IPS-NIHi7 (cell line): ENCODE measurements around the gene SMIM45.

Experiments
- DNase-seq: peaks from one replicate; pipeline ENCODE4 v3.0.0; 2012; ENCODE audit warnings: mixed read lengths; ENCODE audit errors: extremely low spot score

Gene SMIM45

GRCh38 chr22:41951898-41952474, at the start of gene SMIM45:
SMIM45 (plus strand) TSS chr22:41952150.
- DNase-seq, result no peak

GRCh38 chr22:41902932-41903421, 49.0 kb upstream of the SMIM45 start:
- DNase-seq, result no peak

GRCh38 chr22:41904450-41905410, 47.2 kb upstream of the SMIM45 start:
- DNase-seq, result no peak

DNA sequence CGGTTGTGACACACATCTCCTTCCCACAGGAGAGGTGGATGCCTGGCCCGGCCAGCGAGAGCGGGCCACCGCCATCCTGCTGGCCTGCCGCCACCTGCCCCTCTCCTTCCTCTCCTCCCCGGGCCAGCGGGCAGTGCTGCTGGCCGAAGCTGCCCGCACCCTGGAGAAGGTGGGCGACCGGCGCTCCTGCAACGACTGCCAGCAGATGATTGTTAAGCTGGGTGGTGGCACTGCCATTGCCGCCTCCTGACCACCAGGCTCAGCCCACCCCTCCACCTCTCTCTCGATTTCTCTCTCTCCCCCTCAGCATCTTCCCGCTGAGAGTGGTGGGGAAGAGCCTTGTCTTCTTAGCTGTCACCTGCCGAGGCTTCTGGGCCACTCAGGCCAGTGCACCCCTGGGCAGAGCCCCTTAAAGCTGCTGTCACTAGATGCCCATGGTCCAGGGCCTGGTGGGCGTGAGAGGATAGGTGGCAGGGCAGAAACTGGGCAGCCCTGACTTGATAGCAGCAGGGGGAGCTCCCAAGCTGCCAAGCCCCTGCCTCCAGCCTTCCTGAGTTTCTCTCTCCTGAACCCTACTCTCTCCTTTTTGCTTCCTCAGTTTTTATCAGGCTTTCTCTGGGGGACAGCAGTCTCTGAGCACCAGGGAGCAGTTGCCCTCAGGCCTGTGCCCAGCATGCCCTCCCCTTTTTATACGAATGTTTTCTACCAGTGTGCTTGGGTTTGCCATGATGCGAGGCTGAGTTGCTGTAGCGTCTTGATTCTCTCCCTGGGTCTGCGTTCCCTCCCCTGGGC, 46.3 kb upstream of the SMIM45 start:
- no peak for DNase-seq

- DNase-seq, result no peak
Measured at GRCh38 chr22:41906822-41907221, 45.1 kb upstream of the SMIM45 start.

DNA sequence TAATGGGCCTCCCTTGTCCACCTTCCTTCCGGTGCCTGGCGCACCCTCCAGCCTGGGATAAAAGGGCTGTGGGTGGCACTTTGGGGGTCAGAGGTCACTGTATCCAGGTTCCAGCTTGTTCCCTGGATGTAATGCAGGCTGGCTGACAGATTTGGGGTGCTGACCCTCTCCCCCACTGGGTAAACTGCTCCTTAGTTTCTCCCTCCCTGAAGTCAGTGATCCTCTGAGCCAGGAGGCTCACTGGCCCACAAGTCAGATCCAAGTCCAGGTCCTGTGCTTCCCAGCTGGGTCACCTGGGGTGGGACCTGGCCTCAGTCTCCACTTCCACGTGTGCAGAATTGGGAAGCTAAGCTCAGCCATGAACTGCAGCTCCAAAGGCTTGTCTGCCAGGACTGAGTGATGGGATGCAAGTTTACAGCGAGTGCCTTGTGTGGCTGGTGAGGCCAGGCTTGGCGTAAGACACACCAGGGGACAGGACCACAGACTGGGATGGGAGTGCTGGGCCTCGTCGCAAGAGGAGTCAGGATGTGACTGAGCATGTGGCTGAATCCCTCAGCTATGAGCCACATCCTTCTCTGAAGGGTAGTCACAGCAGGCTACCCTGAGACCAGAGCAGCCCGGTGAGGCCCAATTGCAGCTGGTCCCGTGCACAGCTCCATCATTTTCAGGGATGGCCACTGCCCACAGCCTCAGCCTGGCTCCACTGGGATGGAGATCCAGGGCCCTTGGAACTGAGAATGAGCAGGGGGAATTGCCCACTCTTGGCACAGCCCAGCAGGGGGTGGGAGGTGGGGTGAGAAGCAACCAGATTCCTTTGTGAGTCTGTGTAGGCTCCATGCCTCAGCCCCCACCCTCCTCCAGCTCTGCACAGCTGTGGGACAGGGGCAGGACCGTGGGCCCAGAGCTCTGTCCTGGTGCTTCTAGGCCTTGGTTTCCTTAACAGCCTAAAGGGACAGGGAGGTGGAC, 44.2 kb upstream of the SMIM45 start:
- DNase-seq, result no peak

GRCh38 chr22:41908411-41909309, 43.3 kb upstream of the SMIM45 start:
- peak; percentile 51 for DNase-seq

DNA sequence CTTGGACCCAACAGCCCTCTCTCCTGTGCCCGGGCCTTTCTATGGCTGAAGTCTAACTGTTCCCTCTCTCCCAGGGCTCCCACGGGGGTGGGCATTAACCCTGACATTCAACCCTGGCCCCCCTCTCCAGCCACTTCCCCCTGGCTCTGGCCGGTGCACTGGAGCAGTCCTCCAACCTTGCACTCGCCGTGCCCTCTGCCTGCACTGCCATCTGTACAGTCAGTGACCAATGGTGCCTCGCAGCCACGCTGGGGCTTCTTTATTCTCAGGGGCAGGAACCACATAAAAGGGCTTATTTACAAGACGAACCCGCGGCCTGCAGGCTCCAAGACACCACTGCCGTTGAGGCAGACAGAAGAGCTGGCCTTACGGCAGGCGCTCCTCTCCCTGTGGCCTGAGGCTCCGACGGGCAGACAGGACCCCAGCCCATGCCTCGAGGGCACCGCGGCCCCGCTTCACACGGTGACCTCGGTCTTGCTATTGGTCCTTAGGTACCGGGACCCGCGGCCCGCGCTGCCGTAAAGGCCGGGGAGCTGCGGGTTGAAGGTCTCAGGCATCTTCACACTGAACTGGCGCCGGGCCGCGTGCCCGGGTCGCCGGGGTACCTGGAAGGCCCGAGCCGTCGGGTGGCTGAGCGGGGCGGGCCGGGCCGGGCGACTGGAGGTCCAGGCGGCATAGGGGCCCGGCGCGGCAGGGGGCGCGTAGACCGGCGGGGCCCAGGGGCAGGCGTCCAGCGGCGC, 42.5 kb upstream of the SMIM45 start:
- DNase-seq, result peak; percentile 43

DNA sequence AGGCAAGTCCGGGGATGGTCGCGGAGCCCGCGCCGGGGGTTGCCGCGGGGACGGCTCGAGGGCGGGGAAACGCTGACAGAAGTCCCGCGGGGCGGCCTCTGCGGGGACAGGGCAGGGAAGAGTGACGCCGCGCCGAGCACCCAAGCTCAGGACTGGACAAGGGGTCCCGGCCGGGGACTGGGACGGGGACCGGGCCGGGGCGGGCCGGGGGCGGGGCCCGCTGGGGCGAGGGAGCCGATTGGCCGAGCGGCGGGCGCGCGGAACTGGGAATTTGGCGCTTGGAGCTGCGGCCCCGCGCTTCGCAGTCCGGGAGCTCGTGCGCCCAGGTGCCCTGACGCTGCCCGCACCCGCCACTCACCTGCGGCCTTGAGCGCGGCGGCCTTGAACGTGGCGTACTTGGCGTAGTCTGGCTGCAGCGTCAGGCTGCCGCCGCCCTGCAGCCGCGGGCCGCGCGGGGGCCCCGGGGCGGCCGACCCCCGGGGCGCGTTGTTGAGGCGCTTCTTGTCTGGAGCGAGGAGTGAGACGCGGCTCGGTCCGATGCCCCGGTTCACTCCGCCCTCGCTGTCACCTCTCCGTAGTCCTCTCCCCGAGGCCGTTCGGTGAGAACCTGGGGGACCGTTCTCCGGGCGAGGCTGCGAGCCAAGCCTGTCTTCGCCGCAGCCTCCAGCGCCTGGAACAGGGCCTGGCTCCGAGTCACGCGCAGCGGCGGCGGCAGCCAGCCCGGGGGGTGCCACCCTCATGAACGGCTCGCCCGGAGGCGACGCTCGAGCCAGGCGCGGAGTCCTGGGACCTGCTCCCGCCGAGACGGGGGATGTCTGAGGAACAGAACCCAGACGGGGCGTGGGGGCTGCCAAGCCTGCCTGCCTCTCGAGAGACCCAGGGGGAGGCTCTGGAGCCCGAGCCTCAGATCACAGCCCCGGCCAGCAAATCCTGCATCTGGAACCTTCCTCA, 41.6 kb upstream of the SMIM45 start:
- peak; percentile 88 for DNase-seq

DNA sequence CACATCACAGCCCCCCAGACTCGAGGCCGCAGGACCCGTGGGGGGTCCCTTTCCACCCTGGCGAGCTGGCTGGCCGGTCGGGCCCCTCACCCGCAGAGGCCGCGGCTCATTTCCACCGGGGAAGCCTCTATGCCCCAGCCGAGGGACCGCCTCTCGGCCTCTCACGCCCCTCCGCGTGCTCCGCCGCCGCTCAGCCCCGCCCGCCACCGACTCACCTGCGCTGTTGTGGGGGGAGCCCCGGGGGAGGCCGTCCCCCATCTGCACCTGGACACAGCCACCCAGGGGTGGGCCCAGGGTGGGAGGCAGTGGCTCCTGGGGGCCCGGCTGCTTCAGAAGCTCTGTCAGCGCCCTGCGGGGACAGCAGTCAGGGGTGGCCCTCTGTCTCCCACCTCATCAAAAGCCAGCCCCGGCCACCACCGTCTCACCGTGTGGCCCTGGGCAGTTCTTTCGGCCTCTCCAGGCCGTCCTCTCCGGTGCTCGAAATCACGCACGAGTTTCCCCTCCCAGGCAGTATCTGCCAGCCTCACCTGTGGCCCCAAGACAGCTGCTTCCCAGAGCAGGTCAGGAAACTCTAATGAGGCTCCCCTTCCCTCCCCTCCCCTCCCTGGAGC, 40.8 kb upstream of the SMIM45 start:
- DNase-seq, result no peak

DNA sequence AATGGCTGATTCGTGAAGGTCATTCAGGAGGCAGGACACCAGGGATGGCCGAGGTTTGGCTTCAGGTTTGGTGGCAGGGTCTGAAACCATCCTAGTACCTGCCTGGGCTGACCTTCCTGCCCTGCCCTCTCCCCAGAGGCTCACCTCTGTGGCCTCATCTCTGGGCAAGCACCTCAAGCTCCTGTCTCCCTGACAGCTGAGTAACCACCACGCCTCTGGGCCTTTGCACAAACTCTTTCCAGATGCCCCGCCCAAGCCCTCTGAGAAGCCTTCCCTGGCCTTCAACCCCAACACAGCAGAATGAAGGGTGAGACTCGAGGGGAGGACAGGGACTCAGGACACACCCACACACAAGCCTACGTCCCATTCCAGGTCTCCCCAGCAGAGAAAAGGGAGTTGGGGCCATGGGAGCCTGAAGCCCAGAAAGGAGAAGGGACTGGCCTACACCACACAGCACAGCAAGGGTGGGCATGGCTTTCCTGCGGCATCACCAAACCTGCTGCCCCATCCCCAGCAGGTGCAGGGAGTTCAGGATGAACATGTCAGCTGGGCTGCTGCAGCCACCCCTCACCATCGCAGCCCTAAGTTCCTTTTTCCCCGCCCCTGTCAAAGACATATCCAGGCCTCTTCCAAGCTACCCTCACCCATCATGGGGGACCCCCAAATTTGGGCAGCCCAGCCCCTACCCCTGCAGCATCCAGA, 39.5 kb upstream of the SMIM45 start:
- DNase-seq, result no peak

- DNase-seq, result no peak
Measured at GRCh38 chr22:41913040-41913719, 38.8 kb upstream of the SMIM45 start.

DNA sequence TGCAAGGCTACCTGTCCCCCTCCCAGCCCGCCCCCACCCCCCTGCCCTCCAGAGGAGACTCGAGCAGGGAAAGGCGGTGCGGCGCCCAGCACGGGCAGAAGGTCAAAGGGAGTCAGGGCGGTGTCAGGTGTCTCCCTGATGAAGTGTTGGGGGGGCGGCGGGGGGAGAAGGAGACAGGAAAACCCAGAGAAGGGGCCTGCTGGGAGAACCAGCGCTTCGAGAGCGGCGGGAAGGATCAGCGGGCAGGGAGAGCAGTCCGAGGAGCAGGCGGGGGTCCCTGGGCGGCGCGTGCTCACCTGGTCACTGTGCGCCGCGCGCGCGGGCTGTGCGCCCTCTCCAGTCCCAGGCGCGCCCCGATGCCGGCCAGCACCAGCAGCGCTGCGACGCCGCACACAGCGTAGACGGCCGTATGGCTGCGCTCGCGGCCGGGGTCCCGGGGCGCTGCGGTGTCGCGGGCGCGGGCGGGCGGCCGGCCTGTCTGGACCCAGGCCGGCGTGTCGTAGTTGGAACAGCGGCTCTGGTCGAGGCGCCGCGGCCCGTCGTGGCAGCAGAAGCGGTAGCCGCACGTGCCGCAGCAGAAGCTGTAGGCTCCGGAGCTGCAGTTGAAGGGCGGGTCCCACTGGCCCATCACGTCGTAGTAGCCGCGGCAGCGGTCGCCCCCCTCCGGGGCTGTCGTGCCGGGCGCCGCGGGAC, 38.0 kb upstream of the SMIM45 start:
- peak; percentile 60 for DNase-seq

GRCh38 chr22:41914611-41915034, 37.3 kb upstream of the SMIM45 start:
- no peak for DNase-seq

GRCh38 chr22:41915035-41915785, 36.7 kb upstream of the SMIM45 start, which contains the start of gene SHISA8:
SHISA8 (minus strand) TSS chr22:41915074; CDS start chr22:41914667, 407 bp downstream.
- peak; percentile 56 for DNase-seq
